Astrocyte of the spinal cord (primary cell): ENCODE results near the gene IRF3.
"Not testable (repeated sequence)": the region's sequence is repeated elsewhere in the genome, so short reads cannot be mapped to it uniquely, and the experiment has no call there.

Experiments used
- DNase-seq: peaks from one replicate; pipeline ENCODE4 v3.0.0; 2011; ENCODE audit warnings: low read depth, low spot score
- H3K4me3 ChIP-seq: 2 replicates; pipeline ENCODE4 v1.5.1; 2011; ENCODE audit warnings: low read depth, mild to moderate bottlenecking, low read length, moderate library complexity
- in situ Hi-C: cut with HindIII; loops from 2 replicates; pipeline ENCODE4 v1.10.0; 2017; ENCODE audit warnings: low sequenced_read_pairs
- TF ChIP-seq, protein P1 (sequence below): IDR thresholded peaks from 2 replicates; pipeline ENCODE4 v1.5.1; 2012; ENCODE audit warnings: low read depth, mild to moderate bottlenecking, low read length, inconsistent platforms

IRF3 gene

DNA sequence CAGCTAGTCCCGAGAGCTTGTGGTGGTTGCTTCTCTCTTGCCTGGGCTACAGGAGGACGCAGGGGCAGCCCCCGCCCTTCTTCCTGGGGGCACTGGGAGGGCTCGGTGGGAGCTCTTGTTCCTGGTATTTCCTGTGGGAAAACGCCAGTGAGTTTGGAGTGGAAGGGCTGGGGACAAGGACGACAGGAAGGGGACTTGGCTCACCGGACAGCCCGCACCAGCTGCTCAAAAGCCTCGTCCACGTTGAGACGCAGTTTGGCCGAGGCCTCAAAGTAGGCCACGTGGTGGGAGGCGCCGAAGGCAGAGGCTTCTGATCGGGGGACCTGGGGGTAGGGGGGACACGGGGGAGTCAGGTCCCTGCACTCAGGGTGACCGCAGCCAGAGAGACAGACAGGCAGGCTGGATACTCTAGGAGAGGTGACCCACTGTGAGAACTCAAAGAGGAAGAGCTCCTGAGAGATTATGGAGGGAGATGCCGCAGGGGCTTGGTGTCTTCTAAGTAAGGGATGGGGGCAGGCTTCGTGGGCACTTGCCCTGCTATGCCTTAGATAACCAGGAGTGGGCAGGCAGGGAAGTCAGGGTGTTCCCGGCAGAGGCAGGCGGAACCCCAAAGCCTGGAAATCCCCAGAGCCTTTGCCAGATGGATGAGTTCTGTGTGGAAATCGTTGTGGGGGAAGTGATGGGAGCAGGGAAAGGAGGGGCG is 30.0 kb downstream of the IRF3 start:
- H3K4me3 ChIP-seq, result no peak overlapping the region
- no peak for DNase-seq
- TF ChIP-seq, protein P1, sequence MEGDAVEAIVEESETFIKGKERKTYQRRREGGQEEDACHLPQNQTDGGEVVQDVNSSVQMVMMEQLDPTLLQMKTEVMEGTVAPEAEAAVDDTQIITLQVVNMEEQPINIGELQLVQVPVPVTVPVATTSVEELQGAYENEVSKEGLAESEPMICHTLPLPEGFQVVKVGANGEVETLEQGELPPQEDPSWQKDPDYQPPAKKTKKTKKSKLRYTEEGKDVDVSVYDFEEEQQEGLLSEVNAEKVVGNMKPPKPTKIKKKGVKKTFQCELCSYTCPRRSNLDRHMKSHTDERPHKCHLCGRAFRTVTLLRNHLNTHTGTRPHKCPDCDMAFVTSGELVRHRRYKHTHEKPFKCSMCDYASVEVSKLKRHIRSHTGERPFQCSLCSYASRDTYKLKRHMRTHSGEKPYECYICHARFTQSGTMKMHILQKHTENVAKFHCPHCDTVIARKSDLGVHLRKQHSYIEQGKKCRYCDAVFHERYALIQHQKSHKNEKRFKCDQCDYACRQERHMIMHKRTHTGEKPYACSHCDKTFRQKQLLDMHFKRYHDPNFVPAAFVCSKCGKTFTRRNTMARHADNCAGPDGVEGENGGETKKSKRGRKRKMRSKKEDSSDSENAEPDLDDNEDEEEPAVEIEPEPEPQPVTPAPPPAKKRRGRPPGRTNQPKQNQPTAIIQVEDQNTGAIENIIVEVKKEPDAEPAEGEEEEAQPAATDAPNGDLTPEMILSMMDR, result peak; percentile 8
- in situ Hi-C loops, result no loop called here

DNA sequence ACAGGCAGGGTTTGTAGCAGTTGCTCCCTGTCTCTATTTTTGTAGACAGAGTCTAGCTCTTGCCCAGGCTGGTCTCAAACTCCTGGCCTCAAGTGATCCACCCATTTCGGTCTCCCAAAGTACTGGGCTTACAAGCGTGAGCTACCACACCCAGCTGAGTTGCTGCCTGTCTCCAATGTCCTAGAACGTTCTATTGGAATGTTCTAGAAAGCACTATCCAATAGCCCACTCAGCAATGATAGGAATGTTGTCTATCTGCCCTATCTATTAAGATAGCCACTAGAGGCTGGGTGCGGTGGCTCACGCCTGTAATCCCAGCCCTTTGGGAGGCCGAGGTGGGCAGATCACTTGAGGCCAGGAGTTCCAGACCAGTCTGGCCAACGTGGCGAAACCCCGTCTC is 32.4 kb downstream of the IRF3 start:
- in situ Hi-C loops, H3K4me3 ChIP-seq, DNase-seq: not testable (repeated sequence)

DNA sequence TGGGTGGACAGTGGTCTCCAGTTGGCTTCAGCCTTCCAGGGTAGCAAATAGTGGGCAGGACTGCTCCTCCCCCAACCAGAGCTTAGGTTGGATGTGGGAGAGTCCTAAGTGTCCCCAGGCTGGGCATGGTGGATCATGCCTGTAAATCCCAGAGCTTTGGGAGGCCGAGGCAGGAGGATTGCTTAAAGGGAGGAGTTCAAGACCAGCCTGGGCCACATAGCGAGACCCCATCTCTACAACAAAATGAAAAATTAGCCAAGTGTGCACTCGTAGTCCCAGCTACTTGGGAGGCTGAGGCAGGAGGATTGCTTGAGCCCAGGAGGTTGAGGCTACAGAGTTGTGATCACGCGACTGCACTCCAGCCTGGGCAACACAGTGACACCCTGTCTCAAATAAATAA is 33.1 kb downstream of the IRF3 start:
- TF ChIP-seq, protein P1, result no peak
- DNase-seq, result no peak
- in situ Hi-C loops, result no loop called here
- H3K4me3 ChIP-seq, result no peak overlapping the region

- no peak for DNase-seq
- H3K4me3 ChIP-seq, result no peak overlapping the region
- in situ Hi-C loops, result no loop called here
- TF ChIP-seq, protein P1, result no peak
These were observed 34.0 kb downstream of the IRF3 start for GRCh38 chr19:49631610-49632192.

- no peak overlapping the region for H3K4me3 ChIP-seq
- DNase-seq, result no peak
- TF ChIP-seq, protein P1, result no peak
- in situ Hi-C loops, result no loop called here
These were observed 34.6 kb downstream of the IRF3 start for GRCh38 chr19:49631014-49631588.

- TF ChIP-seq, protein P1, result no peak
- in situ Hi-C loops, result no loop called here
- H3K4me3 ChIP-seq, result no peak overlapping the region
- DNase-seq, result no peak
These were observed 36.0 kb downstream of the IRF3 start for GRCh38 chr19:49629659-49630058.

- DNase-seq, result no peak
- in situ Hi-C loops, result no loop called here
- no peak overlapping the region for H3K4me3 ChIP-seq
- TF ChIP-seq, protein P1, result no peak
These were observed 39.4 kb downstream of the IRF3 start for GRCh38 chr19:49626226-49626625.
